H1 (cell line): ENCODE measurements around the gene KLHDC7A. TPM values are rescaled to one million over a fixed set of nuclear protein-coding genes. Genes with fewer than 3 reads are reported as not detected.

Source experiments
- polyA plus RNA-seq, 7 experiments: library from polyadenylated mRNA; depleted of rRNA in 3 of 7; stranded (reverse) in 5 of 7; unstranded in 2 of 7; fragments of >200 nt in 5 of 7; fragments of 200-250 nt in 2 of 7; gene quantifications; 1 replicate in 5 of 7; 2 replicates in 1 of 7; 4 replicates in 1 of 7; pipeline versions ENCODE4 v1.2.1 to v1.2.3, GENCODE V29; 2011 to 2013; ENCODE audit warnings: missing spikeins in 2 of 7, mixed read lengths in 2 of 7
- small RNA-seq: library from polyadenylated mRNA; stranded (forward); fragments of <200 nt; extraction: miRNeasy Mini kit (QIAGEN cat#:217004); gene quantifications from one replicate; pipeline ENCODE3, GENCODE V24; 2013; ENCODE audit not compliant: insufficient read depth
- total RNA-seq: library from RNA; stranded (reverse); fragmentation: NEBNext Ultra II Directional; extraction: Animal tissue kit (Norgen Biotek cat#: 25700); gene quantifications from 2 replicates; pipeline ENCODE4 v1.2.1, GENCODE V29; 2021

The KLHDC7A gene
- total and polyA plus RNA-seq, 2 of the 8 experiments (the other 6 are each of a cell fraction or from before 2014, with no cell fraction given): 3.9 to 18.9 TPM

Small RNAs within 50 kb of the gene (small RNA-seq; reads per million reads assigned to genes)
- gene DYNLL1P3: not detected

Other genes with a start within 250 kb of the KLHDC7A start
- not detected in 2 replicates for gene PAX7, start 149.9 kb downstream of the KLHDC7A start, total RNA-seq
- gene PAX7, start 149.9 kb downstream of the KLHDC7A start, polyA plus RNA-seq (2011; rRNA removed): 0.02 TPM in 1 of 2 replicates, not detected in the other